ENCODE results near the gene C1orf159. TPM values are rescaled to one million over a fixed set of nuclear protein-coding genes. Genes with fewer than 3 reads are reported as not detected.

Gene C1orf159
- polyA plus RNA-seq, 1 donor from 2014 or later: 31.5 TPM

DNA sequence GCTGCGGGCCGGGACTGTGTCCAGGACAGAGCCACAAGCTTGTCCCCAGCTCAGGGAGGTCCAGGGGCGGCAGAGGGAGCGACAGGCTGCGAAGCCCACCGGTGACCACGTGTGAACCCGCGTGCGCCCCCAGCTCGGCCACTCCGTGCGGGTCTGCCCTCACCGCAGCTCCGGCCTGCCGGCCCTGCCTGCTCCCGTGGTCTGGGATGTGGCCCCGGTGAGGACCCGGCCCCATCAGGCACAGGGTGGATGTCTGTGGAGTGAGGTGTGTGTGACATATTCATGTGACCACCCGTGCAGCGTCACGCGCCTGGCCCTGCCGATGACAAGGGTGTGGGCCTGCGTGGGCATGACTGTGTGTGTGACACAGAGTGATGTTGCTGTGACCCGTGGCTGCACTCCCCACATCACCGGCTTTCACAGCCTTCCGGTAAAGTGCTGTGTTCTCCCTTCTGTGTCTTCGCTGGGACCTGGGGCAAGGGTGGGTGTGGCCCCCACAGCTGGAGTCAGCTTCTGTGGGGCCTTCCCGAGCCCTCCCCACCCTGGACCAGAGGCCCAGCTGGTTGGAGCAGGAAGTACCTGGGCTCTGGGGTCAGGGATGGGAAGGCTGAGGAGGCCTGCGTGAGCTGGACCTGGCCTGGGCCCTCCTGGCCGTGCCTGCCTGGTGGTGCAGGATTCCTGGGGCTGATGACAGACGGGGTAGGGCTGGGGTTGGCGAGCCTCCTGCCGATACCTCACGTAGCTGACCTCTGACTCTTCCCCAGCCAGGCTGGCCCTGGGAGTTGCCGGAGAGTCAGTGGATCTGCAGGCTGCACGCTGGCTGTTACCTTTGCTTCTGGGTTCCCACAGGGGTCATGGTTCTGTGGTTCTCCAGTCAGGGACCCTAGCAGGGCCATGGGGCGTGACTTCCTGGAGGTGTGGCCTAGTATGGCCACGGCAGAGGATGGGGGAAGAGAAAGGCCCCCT lies 45.9 kb downstream of the C1orf159 start:
- TF ChIP-seq, protein P1, sequence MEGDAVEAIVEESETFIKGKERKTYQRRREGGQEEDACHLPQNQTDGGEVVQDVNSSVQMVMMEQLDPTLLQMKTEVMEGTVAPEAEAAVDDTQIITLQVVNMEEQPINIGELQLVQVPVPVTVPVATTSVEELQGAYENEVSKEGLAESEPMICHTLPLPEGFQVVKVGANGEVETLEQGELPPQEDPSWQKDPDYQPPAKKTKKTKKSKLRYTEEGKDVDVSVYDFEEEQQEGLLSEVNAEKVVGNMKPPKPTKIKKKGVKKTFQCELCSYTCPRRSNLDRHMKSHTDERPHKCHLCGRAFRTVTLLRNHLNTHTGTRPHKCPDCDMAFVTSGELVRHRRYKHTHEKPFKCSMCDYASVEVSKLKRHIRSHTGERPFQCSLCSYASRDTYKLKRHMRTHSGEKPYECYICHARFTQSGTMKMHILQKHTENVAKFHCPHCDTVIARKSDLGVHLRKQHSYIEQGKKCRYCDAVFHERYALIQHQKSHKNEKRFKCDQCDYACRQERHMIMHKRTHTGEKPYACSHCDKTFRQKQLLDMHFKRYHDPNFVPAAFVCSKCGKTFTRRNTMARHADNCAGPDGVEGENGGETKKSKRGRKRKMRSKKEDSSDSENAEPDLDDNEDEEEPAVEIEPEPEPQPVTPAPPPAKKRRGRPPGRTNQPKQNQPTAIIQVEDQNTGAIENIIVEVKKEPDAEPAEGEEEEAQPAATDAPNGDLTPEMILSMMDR (IDR thresholded peaks at IDR 0.05; ENCODE audit: poor library complexity, severe bottlenecking): no peak
- TF ChIP-seq RAD21 (conservative IDR thresholded peaks at IDR 0.05) (no peak), TAF1 (IDR thresholded peaks at IDR 0.05; ENCODE audit: low read depth) (no peak), EP300 (conservative IDR thresholded peaks at IDR 0.05; ENCODE audit: poor library complexity, severe bottlenecking) (no peak), MXI1 (conservative IDR thresholded peaks at IDR 0.05; ENCODE audit: poor library complexity, severe bottlenecking) (no peak), EZH2 (IDR thresholded peaks at IDR 0.05; ENCODE audit: borderline replicate concordance, insufficient read depth, low read length, poor library complexity, severe bottlenecking) (no peak), POLR2AphosphoS5 (IDR thresholded peaks at IDR 0.05) (no peak), SMC3 (conservative IDR thresholded peaks at IDR 0.05; ENCODE audit: poor library complexity) (no peak)
- TF ChIP-seq, protein P2, sequence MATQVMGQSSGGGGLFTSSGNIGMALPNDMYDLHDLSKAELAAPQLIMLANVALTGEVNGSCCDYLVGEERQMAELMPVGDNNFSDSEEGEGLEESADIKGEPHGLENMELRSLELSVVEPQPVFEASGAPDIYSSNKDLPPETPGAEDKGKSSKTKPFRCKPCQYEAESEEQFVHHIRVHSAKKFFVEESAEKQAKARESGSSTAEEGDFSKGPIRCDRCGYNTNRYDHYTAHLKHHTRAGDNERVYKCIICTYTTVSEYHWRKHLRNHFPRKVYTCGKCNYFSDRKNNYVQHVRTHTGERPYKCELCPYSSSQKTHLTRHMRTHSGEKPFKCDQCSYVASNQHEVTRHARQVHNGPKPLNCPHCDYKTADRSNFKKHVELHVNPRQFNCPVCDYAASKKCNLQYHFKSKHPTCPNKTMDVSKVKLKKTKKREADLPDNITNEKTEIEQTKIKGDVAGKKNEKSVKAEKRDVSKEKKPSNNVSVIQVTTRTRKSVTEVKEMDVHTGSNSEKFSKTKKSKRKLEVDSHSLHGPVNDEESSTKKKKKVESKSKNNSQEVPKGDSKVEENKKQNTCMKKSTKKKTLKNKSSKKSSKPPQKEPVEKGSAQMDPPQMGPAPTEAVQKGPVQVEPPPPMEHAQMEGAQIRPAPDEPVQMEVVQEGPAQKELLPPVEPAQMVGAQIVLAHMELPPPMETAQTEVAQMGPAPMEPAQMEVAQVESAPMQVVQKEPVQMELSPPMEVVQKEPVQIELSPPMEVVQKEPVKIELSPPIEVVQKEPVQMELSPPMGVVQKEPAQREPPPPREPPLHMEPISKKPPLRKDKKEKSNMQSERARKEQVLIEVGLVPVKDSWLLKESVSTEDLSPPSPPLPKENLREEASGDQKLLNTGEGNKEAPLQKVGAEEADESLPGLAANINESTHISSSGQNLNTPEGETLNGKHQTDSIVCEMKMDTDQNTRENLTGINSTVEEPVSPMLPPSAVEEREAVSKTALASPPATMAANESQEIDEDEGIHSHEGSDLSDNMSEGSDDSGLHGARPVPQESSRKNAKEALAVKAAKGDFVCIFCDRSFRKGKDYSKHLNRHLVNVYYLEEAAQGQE (IDR thresholded peaks at IDR 0.05; ENCODE audit: borderline replicate concordance): no peak
- no peak overlapping the region for H3K27ac ChIP-seq (ENCODE audit: low read length)
- no peak overlapping the region for H2AFZ ChIP-seq (ENCODE audit: low read depth, low read length)
- H3K9me2 ChIP-seq (ENCODE audit: insufficient read depth, low read length): no peaks in the 10 kb centered on the region
- peak overlapping the region; percentile 60 for H3K9ac ChIP-seq (ENCODE audit: low read length)
- no peaks in the 10 kb centered on the region for H3K9me3 ChIP-seq (ENCODE audit: low read length)
- no peaks in the 10 kb centered on the region for H3K79me2 ChIP-seq (replicated peaks; ENCODE audit: insufficient read depth, low read length)
- no peaks in the 10 kb centered on the region for H3F3A ChIP-seq (ENCODE audit: insufficient read depth, low read length, poor library complexity, severe bottlenecking)
- peak overlapping the region; percentile 79 for H3K4me3 ChIP-seq (ENCODE audit: low read length)
- no peaks in the 10 kb centered on the region for H3K27me3 ChIP-seq (ENCODE audit: insufficient read depth, low read depth, low read length)
- H3K36me3 ChIP-seq (ENCODE audit: insufficient read depth, low read length): no peaks in the 10 kb centered on the region
- H3K4me2 ChIP-seq (ENCODE audit: low read length): no peak overlapping the region
- H4K20me1 ChIP-seq (ENCODE audit: insufficient read depth): no peaks in the 10 kb centered on the region

DNA sequence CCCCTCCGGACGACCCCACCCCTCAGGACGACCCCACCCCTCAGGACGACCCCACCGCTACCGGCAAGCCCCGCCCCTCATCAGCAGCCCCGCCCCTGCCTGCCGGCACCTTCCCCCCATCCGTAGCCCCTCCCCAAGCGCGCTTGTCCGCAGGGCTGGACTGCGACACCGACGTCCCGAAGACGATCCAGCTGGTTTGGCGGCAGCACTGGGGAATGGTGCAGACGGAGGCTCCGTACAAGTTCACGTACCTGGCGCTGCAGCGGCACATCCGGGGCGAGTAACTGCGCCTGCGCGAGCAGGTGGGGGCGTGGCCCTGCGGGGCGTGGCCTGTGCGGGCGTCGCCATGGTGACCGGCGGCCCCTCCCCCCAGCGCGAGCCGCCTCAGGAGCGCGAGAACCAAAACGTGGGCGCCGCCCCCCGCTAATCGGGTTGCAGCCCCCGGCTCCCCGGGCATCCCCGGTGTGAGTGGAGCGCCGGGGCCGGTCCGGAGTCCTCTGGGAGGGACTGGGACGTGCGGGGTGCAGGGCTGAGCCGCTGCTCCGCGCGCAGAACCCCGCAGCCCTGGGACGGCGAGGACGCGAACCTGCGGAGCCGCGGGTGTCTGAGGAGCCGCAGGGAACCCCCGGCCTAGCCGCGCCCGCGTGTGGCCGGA lies 46.7 kb downstream of the C1orf159 start:
- Histone ChIP-seq H3K4me2 (ENCODE audit: low read length) (no peak overlapping the region), H3K9me3 (ENCODE audit: low read length) (no peaks in the 10 kb centered on the region), H3K27ac (ENCODE audit: low read length) (no peak overlapping the region), H3K36me3 (ENCODE audit: insufficient read depth, low read length) (no peaks in the 10 kb centered on the region), H3K27me3 (ENCODE audit: insufficient read depth, low read depth, low read length) (no peaks in the 10 kb centered on the region), H3K4me3 (ENCODE audit: low read length) (peak overlapping the region; percentile 79), H3K79me2 (replicated peaks; ENCODE audit: insufficient read depth, low read length) (no peaks in the 10 kb centered on the region), H3K9me2 (ENCODE audit: insufficient read depth, low read length) (no peaks in the 10 kb centered on the region), H2AFZ (ENCODE audit: low read depth, low read length) (no peak overlapping the region), H3F3A (ENCODE audit: insufficient read depth, low read length, poor library complexity, severe bottlenecking) (no peaks in the 10 kb centered on the region), H3K9ac (ENCODE audit: low read length) (peak overlapping the region; percentile 60), H4K20me1 (ENCODE audit: insufficient read depth) (no peaks in the 10 kb centered on the region)
- TF ChIP-seq SMC3 (conservative IDR thresholded peaks at IDR 0.05; ENCODE audit: poor library complexity) (no peak), RAD21 (conservative IDR thresholded peaks at IDR 0.05) (peak; percentile 14), EP300 (conservative IDR thresholded peaks at IDR 0.05; ENCODE audit: poor library complexity, severe bottlenecking) (peak; percentile 25), MXI1 (conservative IDR thresholded peaks at IDR 0.05; ENCODE audit: poor library complexity, severe bottlenecking) (peak; percentile 59), POLR2AphosphoS5 (IDR thresholded peaks at IDR 0.05) (peak; percentile 77), EZH2 (IDR thresholded peaks at IDR 0.05; ENCODE audit: borderline replicate concordance, insufficient read depth, low read length, poor library complexity, severe bottlenecking) (no peak), TAF1 (IDR thresholded peaks at IDR 0.05; ENCODE audit: low read depth) (peak; percentile 28)
- TF ChIP-seq, protein P2 (IDR thresholded peaks at IDR 0.05; ENCODE audit: borderline replicate concordance): peak; percentile 38
- TF ChIP-seq, protein P1 (IDR thresholded peaks at IDR 0.05; ENCODE audit: poor library complexity, severe bottlenecking): no peak

Data from neural cell (in vitro differentiated cells).